GM12892 (cell line): Measurements from ENCODE around the gene NOD1.

ENCODE experiments used
- POLR2A ChIP-seq: IDR thresholded peaks from 2 replicates; pipeline ENCODE4 v1.6.1; 2011; ENCODE audit warnings: low read depth, low read length, control low read depth
- TAF1 ChIP-seq: IDR thresholded peaks from 2 replicates; pipeline ENCODE4 v1.6.1; 2011; ENCODE audit warnings: low read depth, mild to moderate bottlenecking, control low read depth, low read length, borderline replicate concordance

DNA sequence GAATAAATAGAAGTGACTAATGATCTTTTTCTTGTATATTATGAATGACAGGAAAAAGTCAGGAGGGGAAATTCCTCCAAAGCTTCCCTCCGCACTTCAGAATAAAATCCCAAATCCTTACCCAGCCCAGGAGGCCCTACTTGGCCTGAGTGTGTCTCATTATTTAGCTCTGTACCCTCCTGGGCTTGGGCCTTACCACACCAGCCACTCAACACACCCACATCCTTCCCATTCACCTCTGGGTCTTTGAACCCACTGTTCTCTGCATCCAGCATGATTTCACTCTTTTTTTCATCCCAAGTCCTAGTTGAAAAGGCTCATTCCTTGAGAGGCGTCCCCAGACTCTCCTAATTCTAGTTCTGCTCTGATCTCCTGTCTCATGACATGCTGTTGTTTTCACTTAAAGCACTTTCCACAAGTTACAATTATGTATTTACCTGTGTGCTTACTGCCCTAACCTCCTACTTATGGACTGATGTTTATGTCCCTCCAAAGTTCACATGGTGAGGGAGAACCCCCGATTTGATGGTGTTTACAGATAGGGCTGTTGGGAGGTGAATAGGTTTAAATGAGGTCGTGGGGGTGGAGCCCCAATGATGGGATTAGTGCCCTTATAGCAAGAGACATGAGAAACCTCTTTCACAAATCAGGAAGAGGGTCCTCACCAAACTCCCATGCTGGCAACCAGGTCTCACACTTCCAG lies 6.4 kb downstream of the NOD1 start:
- TF ChIP-seq TAF1 (no peak), POLR2A (no peak)
